HUDEP-2 (cell line): ENCODE measurements around the gene EFL1.

Source experiments
- DNase-seq, 76 experiments: peaks; one replicate each; lab custom pipeline; 2025; ENCODE audit not compliant: unreplicated experiment in 76 of 76; lab: John Stamatoyannopoulos, UW

EFL1 gene

DNA sequence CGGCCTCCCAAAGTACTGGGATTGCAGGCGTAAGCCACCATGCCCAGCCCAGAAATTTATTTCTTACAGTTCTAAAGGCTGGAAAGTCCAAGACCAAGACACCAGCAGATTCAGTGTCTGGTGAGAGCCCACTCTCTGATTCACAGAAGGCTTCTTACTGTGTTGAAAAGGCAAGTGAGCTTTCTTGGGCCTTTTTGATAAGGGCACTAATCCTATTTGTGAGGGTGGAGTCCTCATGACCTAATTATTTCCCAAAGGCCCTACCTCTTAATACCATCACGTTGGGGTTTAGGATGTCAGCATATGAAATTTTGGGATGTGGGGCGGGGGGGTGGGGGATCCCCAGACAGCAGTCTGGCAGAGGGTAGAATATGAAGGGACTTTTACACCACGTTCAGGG, 169.2 kb downstream of the EFL1 start:
- DNase-seq = no peak

DNA sequence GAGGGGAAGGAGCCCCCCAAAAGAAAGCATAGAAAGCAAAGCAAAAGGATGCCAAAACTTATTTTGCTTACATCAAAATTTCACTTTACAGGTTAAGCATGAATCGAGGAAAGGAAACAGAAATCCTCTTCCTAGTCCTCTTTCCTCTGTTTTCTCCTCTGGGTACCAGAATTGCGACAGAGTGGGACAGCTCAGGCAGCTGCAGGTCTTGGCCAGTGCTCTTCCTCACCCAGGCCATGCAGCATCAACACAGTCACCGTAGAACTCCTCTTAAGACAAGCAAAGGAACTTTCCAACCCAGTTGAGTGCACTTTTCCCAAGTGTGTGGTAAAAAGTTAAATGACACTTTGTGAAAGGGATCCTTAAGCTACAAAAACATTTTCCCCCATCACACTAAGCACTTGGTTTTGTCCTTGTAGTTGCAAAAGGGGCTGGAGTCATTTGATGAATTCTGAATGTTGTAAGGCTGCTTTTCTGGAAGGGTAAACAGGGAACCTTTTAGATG, 170.8 kb downstream of the EFL1 start:
- DNase-seq = no peak

DNA sequence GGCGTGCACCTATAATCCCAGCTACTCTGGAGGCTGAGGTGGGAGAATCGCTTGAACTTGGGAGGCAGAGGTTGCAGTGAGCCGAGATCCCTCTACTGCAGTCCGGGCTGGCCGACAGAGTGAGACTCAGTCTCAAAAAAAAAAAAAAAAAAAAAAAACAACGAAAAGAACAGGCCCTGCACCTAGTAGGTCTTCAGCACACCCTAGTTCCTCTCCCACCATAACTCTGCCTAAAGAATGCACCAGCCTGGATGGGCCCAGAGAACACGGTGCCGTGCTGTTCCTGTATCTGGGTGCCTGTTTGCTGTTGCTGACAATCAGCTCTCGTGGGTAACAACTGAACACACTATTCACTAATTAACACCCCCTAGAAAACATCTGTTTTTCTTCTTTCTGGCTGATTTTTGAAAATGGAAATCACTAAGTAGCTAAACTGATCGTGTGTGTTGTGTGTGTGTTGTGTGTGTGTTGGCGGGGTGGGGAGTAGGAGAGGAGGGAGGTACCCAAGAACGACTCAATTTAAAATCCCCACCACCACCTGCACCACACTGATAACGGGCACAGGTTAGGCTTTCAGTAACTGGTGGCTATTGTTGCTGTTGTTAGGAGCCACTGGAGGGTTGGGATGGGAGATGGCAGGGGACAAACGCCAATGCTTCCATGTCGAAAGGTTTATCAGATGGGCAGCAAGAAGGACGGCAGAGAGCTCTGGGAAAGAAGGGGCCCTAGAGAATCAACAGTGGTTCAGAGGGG, 176.1 kb downstream of the EFL1 start:
- DNase-seq = no peak

DNA sequence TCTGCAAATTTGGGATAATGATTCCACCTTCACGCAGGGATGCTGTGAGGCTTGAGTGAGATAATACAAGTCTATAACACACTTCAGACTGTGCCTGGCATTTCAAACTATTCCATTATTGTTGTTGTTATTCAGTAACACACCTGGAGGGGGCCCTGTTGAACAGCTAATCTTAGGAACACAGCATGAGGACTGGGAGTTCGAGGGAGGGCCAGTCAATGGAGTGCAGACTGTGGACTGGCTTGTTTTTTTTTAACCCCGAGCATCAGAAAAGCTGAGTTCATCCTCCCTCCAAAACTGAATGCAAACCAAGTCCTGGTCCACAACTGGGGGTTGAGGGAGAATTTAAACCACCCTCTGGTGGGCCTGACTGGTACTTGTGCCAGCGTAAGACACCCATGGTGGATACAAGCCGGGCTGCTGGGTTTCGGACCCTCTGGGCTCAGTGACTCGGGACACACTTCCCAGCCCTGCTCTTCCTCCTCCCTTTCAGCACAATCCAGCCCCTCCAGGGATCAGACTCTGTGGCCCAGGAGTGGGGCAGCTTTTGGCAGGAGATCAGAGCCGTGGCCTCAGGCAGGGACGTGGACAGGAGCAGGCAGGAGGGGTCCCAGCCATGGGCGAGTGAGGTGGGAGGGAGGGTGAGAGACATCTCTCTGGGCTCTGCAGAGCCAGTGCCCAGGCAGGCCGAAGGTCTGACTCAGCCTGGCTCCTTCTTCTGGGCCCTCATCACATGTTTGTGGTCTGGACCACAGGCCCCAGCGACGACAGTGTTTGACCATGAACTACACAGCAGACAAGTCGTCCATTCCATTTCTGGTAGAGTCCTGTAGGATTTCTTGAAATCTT, 180.4 kb downstream of the EFL1 start:
- peak in 1 of 76 experiments; percentile 0 for DNase-seq

DNA sequence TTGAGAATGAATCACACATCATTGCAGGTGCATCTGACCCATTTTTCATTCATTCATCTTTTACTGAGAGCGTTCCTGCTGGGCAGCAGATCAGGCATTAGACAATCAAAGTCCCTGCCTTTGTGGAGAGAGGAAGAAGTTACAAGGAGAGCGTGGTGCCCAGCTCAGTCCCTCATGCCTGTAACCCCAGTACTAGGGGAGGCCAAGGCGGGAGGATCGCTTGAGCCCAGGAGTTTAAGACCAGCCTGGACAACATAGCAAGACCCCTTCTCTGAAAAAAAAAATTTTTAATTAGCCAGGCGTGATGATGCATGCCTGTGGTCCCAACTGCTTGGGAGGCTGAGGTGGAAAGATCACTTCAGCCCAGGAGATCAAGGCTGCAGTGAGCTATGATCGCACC, 181.8 kb downstream of the EFL1 start:
- DNase-seq = no peak
